ENCODE data around the gene FNDC3B. TPM values are rescaled to one million over a fixed set of nuclear protein-coding genes. Genes with fewer than 3 reads are reported as not detected.

The FNDC3B gene
- total RNA-seq, 2 donors from 2014 or later: 57.6 to 69.3 TPM

GRCh38 chr3:172161959-172162358 is 122.6 kb downstream of the FNDC3B start:
- Histone ChIP-seq H3K27me3 (no peaks in the 10 kb centered on the region), H3K4me1 (peaks cover 0 to 22% of the 10 kb centered on the region in 2 donors), H3K36me3 (no peaks in the 10 kb centered on the region), H3K27ac (no peak overlapping the region), H3K9me3 (no peaks in the 10 kb centered on the region), H3K4me3 (no peak overlapping the region)
- DNase-seq (ENCODE audit: low spot score): no peak
- TF ChIP-seq CTCF (IDR thresholded peaks at IDR 0.05): no peak

- no peak for TF ChIP-seq CTCF (IDR thresholded peaks at IDR 0.05)
- DNase-seq (ENCODE audit: low spot score): no peak
- H3K27me3 ChIP-seq: no peaks in the 10 kb centered on the region
- no peak overlapping the region for H3K4me3 ChIP-seq
- H3K27ac ChIP-seq: no peak overlapping the region
- H3K9me3 ChIP-seq: no peaks in the 10 kb centered on the region
- H3K36me3 ChIP-seq: no peaks in the 10 kb centered on the region
- H3K4me1 ChIP-seq: peaks cover 0 to 34% of the 10 kb centered on the region in 2 donors
Observed at GRCh38 chr3:172163320-172163719, 123.9 kb downstream of the FNDC3B start.

GRCh38 chr3:172164620-172165362 is 125.4 kb downstream of the FNDC3B start:
- H3K9me3 ChIP-seq: no peaks in the 10 kb centered on the region
- H3K27ac ChIP-seq: no peak overlapping the region
- H3K4me3 ChIP-seq: no peak overlapping the region
- DNase-seq (ENCODE audit: low spot score): no peak
- peaks cover 0 to 41% of the 10 kb centered on the region in 2 donors for H3K4me1 ChIP-seq
- no peaks in the 10 kb centered on the region for H3K27me3 ChIP-seq
- TF ChIP-seq CTCF (IDR thresholded peaks at IDR 0.05): no peak
- H3K36me3 ChIP-seq: no peaks in the 10 kb centered on the region

GRCh38 chr3:172166261-172166660 is 126.9 kb downstream of the FNDC3B start:
- no peak for DNase-seq (ENCODE audit: low spot score)
- peaks cover 0 to 41% of the 10 kb centered on the region in 2 donors for H3K4me1 ChIP-seq

GRCh38 chr3:172166890-172167289 is 127.5 kb downstream of the FNDC3B start:
- Histone ChIP-seq H3K27me3 (no peaks in the 10 kb centered on the region), H3K9me3 (no peaks in the 10 kb centered on the region), H3K27ac (no peak overlapping the region), H3K4me1 (peaks cover 0 to 47% of the 10 kb centered on the region in 2 donors), H3K36me3 (no peaks in the 10 kb centered on the region), H3K4me3 (no peak overlapping the region)
- DNase-seq (ENCODE audit: low spot score): no peak
- no peak for TF ChIP-seq CTCF (IDR thresholded peaks at IDR 0.05)

More at GRCh38 chr3:172166261-172166660, 126.9 kb downstream of the FNDC3B start:
- Histone ChIP-seq H3K27me3 (no peaks in the 10 kb centered on the region), H3K36me3 (no peaks in the 10 kb centered on the region), H3K4me3 (no peak overlapping the region), H3K9me3 (no peaks in the 10 kb centered on the region), H3K27ac (no peak overlapping the region)
- TF ChIP-seq CTCF (IDR thresholded peaks at IDR 0.05): no peak

All from right atrium auricular region (tissue), 2 donors.